ENCODE measurements around the gene F2R. TPM values are rescaled to one million over a fixed set of nuclear protein-coding genes. Genes with fewer than 3 reads are reported as not detected.

F2R gene
- total and polyA plus RNA-seq, 9 donors, result 1.7 to 28.5 (median 4.9) TPM

GRCh38 chr5:76723266-76723665 is 7.3 kb downstream of the F2R start:
- Histone ChIP-seq H3K4me1 (ENCODE audit: insufficient read depth) (no peaks in the 10 kb centered on the region), H3K36me3 (no peaks in the 10 kb centered on the region), H3K27me3 (no peaks in the 10 kb centered on the region), H3K27ac (no peak overlapping the region), H3K4me3 (no peak overlapping the region), H3K9me3 (no peaks in the 10 kb centered on the region)
- TF ChIP-seq EP300 (IDR thresholded peaks at IDR 0.05), result no peak
- TF ChIP-seq CTCF (IDR thresholded peaks at IDR 0.05), result no peak
- TF ChIP-seq POLR2A (IDR thresholded peaks at IDR 0.05), result no peak
- no peak for DNase-seq
- 66 to 91% (median 81%) methylated on average over 1 of the region's 1 CpG for WGBS, 3 donors
- intact Hi-C loops (cut with DNase I), result no loop called here

DNA sequence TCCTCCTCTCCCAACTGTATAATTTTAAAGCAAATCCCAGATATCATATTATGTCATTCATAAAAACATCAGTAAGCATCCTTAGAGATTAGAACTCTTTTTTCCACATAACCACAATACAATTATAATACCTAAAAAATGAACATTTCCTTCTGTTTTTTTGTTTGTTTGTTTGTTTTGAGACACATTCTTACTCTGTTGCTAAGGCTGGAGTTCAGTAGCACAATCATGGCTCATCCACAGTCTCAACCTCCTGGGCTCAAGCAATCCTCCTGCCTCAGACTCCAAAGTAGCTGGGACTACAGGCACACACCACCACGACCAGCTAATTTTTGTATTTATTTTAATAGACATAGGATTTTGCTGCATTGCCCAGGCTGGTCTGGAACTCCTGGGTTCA is 8.0 kb downstream of the F2R start:
- H3K4me3 ChIP-seq, result no peak overlapping the region
- WGBS, 3 donors, result 82 to 92% (median 86%) methylated on average over 1 of the region's 1 CpG
- H3K4me1 ChIP-seq (ENCODE audit: insufficient read depth), result no peaks in the 10 kb centered on the region
- no peaks in the 10 kb centered on the region for H3K9me3 ChIP-seq
- intact Hi-C loops (cut with DNase I), result no loop called here
- no peak for TF ChIP-seq POLR2A (IDR thresholded peaks at IDR 0.05)
- TF ChIP-seq EP300 (IDR thresholded peaks at IDR 0.05), result no peak
- no peak for TF ChIP-seq CTCF (IDR thresholded peaks at IDR 0.05)
- no peaks in the 10 kb centered on the region for H3K36me3 ChIP-seq
- no peak overlapping the region for H3K27ac ChIP-seq
- H3K27me3 ChIP-seq, result no peaks in the 10 kb centered on the region
- no peak for DNase-seq

GRCh38 chr5:76724871-76725270 is 8.9 kb downstream of the F2R start:
- no peaks in the 10 kb centered on the region for H3K27me3 ChIP-seq
- no peaks in the 10 kb centered on the region for H3K9me3 ChIP-seq
- TF ChIP-seq POLR2A (IDR thresholded peaks at IDR 0.05) (no peak), CTCF (IDR thresholded peaks at IDR 0.05) (no peak), EP300 (IDR thresholded peaks at IDR 0.05) (no peak)
- H3K4me3 ChIP-seq, result no peak overlapping the region
- WGBS, 3 donors, result 74 to 75% (median 75%) methylated on average over 4 of the region's 4 CpGs
- no peak overlapping the region for H3K27ac ChIP-seq
- H3K4me1 ChIP-seq (ENCODE audit: insufficient read depth), result no peaks in the 10 kb centered on the region
- H3K36me3 ChIP-seq, result no peaks in the 10 kb centered on the region
- no peak for DNase-seq
- intact Hi-C loops (cut with DNase I), result no loop called here

DNA sequence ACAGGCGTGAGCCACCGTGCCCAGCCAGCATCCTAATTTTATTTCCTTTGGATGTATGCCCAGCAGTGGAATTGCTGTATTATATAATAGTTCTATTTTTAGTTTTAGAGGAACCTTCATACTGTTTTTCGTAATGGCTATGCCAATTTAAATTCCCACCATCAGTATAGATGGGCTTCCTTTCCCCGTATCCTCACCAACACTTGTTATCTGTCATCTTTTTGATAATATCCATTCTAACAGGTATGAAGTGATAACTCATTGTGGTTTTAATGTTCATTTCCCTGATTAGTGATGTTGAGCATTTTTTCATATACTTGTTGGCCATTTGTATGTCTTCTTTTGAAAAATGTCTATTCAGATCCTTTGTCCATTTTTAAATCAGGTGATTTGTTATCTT is 13.0 kb downstream of the F2R start:
- no peak overlapping the region for H3K27ac ChIP-seq
- H3K4me3 ChIP-seq, result no peak overlapping the region
- H3K9me3 ChIP-seq, result no peaks in the 10 kb centered on the region
- 73 to 86% (median 80%) methylated on average over 4 of the region's 4 CpGs for WGBS, 3 donors
- intact Hi-C loops (cut with DNase I), result no loop called here
- DNase-seq, result no peak
- no peaks in the 10 kb centered on the region for H3K36me3 ChIP-seq
- no peaks in the 10 kb centered on the region for H3K4me1 ChIP-seq (ENCODE audit: insufficient read depth)
- no peaks in the 10 kb centered on the region for H3K27me3 ChIP-seq
- no peak for TF ChIP-seq EP300 (IDR thresholded peaks at IDR 0.05)
- no peak for TF ChIP-seq CTCF (IDR thresholded peaks at IDR 0.05)
- no peak for TF ChIP-seq POLR2A (IDR thresholded peaks at IDR 0.05)
